Uterus (tissue), 2 donors: ENCODE results near the gene IQSEC1.

Experiments used
- CTCF ChIP-seq, 4 experiments: fragments of 200-600 bp in 2 of 4; fragments of 450-650 bp in 2 of 4; sonication (generic) in 2 of 4; IDR thresholded peaks; one replicate each; pipeline ENCODE4 v1.5.1; 2016 to 2019; ENCODE audit warnings: antibody characterized with exemption in 4 of 4, mild to moderate bottlenecking in 2 of 4, moderate library complexity in 1 of 4
- POLR2A ChIP-seq, 2 donors: fragments of 450-650 bp; IDR thresholded peaks; one replicate each; pipeline ENCODE4 v1.6.1; 2016; ENCODE audit warnings: antibody characterized with exemption in 2 of 2, mild to moderate bottlenecking in 1 of 2, moderate library complexity in 1 of 2

GRCh38 chr3:12954180-12954579, 119.0 kb downstream of the IQSEC1 start:
- TF ChIP-seq CTCF (IDR thresholded peaks at IDR 0.05) (no peak), POLR2A (IDR thresholded peaks at IDR 0.05) (no peak)
